Measurements from ENCODE around the gene WNT6.
A peak's percentile ranks its signal among the peaks of the same experiment; 100 is the strongest.

Gene WNT6

GRCh38 chr2:218859556-218859987 is at the start of gene WNT6:
Gene WNT6, plus strand, starts transcription at chr2:218859805. Its CDS starts 233 bp downstream, at chr2:218860038.
- no peak for DNase-seq

GRCh38 chr2:218810256-218810655 is 49.3 kb upstream of the WNT6 start:
- DNase-seq = no peak

- DNase-seq = no peak
These were observed 48.2 kb upstream of the WNT6 start for GRCh38 chr2:218811382-218811781.

DNA sequence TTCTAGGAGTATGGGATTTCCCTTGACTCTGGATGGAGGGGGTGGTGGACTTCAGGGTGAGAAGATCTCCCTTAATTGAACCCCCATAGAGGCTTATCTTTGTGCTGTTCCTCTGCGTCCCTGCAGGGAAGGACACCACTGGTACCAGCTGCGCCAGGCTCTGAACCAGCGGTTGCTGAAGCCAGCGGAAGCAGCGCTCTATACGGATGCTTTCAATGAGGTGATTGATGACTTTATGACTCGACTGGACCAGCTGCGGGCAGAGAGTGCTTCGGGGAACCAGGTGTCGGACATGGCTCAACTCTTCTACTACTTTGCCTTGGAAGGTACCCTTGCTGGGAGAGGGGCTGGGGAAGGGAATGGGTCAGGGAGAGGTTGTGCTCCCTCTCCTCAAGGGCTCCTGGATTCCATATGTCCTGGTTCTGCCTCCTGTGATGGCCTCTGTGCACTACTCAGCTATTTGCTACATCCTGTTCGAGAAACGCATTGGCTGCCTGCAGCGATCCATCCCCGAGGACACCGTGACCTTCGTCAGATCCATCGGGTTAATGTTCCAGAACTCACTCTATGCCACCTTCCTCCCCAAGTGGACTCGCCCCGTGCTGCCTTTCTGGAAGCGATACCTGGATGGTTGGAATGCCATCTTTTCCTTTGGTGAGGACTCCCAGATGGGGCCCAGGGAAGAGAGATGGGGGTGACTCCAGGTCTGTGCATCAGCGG is 47.3 kb upstream of the WNT6 start:
- DNase-seq = no peak

DNA sequence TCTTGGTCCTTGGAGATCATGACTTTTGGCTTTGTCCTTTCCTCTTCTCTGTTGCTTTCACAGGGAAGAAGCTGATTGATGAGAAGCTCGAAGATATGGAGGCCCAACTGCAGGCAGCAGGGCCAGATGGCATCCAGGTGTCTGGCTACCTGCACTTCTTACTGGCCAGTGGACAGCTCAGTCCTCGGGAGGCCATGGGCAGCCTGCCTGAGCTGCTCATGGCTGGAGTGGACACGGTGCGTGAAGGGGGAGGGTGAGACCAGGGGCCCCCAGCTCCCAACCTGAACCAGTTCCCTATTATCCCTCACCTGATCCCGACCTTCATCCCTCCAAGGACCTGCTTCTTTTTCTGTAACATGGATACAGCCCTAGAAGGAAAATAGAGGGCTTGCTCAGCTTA is 46.7 kb upstream of the WNT6 start:
- DNase-seq = no peak

DNA sequence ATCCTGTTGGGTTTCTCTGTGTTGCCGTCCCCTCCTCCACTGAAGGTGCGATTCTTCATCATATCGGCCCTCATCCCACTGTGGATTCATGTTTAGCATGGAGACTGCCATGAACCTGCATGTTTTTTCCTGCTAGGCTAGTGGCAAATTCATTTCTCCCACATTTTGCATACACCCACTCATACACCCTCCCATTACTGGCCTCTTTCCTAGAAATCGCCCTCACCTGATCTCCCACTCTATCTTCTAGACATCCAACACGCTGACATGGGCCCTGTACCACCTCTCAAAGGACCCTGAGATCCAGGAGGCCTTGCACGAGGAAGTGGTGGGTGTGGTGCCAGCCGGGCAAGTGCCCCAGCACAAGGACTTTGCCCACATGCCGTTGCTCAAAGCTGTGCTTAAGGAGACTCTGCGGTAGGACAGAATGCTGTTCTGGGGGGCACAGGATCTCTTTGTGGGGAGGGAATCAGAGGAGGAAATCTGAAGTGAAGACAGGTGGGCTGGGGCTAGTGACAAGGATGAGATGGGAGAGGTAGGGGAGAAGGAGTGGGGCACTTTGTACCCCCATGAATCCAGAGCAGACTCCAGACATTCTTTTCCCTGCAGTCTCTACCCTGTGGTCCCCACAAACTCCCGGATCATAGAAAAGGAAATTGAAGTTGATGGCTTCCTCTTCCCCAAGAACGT is 45.7 kb upstream of the WNT6 start:
- no peak for DNase-seq

DNA sequence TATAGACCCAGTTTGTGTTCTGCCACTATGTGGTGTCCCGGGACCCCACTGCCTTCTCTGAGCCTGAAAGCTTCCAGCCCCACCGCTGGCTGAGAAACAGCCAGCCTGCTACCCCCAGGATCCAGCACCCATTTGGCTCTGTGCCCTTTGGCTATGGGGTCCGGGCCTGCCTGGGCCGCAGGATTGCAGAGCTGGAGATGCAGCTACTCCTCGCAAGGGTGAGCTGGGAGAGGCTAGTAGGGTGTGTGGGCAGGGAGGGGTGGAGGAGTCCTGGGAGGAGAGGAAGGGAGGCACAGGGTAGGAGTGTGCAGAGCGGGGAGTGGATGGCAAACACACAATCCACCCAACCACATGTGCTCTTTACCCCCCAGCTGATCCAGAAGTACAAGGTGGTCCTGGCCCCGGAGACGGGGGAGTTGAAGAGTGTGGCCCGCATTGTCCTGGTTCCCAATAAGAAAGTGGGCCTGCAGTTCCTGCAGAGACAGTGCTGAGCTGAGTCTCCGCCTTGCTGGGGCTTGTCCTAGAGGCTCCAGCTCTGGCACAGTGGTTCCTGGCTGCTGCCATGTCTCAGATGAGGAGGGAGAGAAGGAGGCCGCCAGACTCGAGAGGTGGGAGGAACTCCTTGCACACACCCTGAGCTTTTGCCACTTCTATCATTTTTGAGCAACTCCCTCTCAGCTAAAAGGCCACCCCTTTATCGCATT is 44.9 kb upstream of the WNT6 start:
- no peak for DNase-seq

GRCh38 chr2:218815244-218815637 is 44.4 kb upstream of the WNT6 start:
- DNase-seq = no peak

- DNase-seq = no peak
These were observed 44.0 kb upstream of the WNT6 start for GRCh38 chr2:218815649-218816048.

- no peak for DNase-seq
These were observed 43.0 kb upstream of the WNT6 start for GRCh38 chr2:218816561-218817011.

DNA sequence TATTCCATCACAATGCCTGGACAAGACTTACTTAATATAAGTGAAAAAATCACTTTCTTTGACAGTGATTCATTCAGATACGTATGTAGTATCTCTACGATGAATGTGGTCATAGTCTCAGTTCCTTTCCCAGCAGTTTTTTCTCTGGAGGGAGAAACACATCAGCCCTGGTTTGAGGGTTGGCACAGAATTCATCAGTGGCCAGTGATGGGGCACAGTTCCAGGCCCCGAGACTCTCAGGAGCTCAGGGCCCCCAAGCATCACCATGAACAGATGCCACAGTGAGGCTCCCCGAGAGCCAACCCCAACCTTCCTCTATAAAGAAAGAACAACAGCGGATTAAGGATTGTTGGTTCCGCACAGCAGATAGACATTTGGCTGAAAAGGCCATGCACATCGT is 40.5 kb upstream of the WNT6 start:
- DNase-seq = no peak

DNA sequence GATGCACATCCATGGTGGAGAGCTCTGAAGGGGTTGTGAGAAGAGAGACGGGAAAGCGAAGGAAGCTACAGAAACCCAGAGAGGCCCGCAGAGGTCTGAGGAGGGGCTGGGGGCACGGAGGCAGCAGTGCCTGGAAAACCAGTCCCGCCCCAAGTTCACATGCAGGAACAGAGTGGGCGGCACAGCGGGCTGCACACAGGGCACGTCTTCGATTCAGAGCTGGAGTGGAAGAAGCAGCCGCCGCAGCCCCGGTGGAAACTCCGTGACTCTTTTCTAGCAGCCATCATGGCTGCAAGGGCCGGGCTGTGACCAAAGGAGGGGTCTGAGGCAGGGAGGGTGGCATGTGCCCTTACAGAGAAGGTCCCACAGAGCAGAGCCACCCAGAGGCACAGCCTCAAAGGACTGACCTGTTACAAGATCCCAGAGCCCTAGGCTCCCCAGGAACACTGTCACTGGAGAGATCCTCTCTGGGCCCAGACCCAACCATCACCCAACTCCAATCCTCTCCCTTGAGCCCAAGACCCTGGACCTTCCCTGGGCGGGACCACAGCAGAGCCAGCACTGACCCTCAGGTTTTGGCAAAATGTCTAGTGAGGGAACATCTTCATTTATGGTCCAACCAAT is 38.7 kb upstream of the WNT6 start:
- no peak for DNase-seq

DNA sequence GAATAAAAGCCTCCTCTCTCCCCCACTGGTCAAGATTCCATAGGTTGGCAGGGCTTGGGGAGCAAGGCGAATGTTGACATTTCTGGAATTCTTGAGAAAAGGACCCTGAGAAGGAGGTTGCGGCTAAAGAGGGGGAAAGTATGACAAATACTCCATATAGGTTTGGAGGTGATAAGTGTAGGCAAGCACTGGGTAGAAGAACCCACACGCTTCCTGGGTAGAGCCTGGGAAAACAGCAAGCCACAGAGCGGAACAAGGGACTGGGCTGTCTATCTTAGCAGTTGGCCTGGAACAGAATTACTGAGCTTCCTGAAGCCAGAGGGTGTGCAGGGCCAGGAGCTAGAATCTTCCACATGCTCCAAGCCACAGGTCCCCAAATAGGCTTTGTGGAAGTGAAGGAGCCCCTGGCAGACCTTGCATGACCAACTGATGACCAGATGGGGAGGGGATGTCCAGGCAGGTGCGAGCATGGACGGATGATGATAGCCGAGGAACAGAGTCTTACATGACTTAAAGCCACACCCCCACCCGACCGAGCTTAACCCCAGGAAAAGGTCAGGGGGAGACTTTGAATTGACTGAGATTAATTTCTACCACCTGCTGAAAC is 37.9 kb upstream of the WNT6 start:
- no peak for DNase-seq

DNA sequence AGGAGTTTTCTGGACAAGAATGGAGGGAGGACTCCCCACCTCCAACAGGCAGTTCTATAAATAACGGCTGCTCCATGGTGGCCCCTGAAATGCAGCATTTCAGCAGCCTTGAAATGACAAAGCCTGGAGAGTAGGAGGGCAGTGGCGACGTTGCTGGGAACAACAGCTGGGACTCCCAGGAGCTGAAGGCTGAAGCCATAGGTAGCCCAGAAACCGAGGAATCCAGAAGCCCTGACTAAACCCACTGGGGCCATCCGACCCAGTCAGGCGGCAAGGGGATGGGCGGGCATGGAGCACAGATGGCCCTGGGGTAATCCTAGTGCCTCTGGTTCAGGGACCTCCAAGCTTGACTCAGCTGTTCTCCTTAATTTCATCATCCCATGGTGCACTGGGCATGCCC is 37.0 kb upstream of the WNT6 start:
- no peak for DNase-seq

DNA sequence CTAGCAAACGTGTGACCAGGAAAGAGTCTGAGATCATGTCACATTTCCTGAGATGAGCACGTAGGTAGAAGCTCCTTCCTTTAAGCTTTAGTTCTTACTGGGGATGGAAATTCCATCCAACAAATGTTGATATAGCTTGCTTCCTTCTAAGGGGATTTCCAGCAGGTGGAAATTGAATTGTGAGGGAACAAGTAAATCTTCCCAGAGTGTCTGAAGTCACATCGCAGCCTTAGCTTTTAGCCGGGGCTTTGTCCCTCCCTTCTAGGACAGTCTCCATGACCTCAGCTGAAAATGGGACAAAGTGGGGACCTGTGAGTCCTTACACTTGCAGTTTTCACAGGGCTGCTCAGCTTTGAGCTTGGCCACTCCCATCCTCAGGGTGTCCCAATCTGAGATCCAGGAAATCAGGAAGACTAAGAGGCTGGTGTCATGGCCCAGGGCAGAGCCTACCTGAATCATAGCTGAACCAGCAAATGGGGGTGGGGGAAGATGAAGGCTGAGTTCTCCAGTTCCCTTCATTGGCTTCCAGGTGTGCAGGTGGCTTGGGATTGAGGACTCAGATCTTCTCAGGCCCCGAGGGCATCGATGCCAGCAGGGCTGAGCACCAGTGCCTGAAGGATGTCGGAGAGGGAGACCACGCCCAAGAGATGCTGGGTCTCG is 36.3 kb upstream of the WNT6 start:
- DNase-seq = no peak

- DNase-seq = no peak
These were observed 35.6 kb upstream of the WNT6 start for GRCh38 chr2:218824004-218824403.

- no peak for DNase-seq
These were observed 32.8 kb upstream of the WNT6 start for GRCh38 chr2:218826791-218827190.

- DNase-seq = no peak
These were observed 31.7 kb upstream of the WNT6 start for GRCh38 chr2:218827701-218828476.

DNA sequence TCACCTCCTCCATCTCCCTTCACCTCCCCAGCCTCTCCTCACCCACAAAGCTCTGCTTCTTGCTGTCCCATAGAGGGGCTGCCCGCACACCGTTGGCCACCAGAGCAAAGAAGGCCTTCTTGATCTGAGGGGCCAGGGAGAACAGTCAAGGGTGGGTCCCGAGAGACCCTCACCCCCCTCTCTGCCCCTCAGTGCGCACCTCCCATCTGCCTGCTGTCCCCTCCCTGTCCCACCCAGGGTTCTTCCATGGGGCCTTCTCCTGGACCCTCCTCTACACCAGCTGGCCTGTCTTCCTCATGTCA is 31.2 kb upstream of the WNT6 start:
- DNase-seq = no peak

GRCh38 chr2:218829868-218830451 is 29.6 kb upstream of the WNT6 start:
- DNase-seq = peak; percentile 39 to 67

- DNase-seq = no peak
These were observed 28.9 kb upstream of the WNT6 start for GRCh38 chr2:218830526-218831306.

Measured in NCI-H526 (cell line).